Mesenchymal stem cell (in vitro differentiated cells and primary cell): ENCODE measurements around the gene ATG4C. TPM values are rescaled to one million over a fixed set of nuclear protein-coding genes. Genes with fewer than 3 reads are reported as not detected.
"Not testable (repeated sequence)": the region's sequence is repeated elsewhere in the genome, so short reads cannot be mapped to it uniquely, and the experiment has no call there.

ENCODE experiments used
- DNase-seq: peaks from one replicate; pipeline ENCODE4 v3.0.0-alpha.2; 2013
- H2AFZ ChIP-seq: one replicate; pipeline ENCODE4 v1.6.1; 2013; ENCODE audit warnings: low read depth, mild to moderate bottlenecking, control low read depth, inconsistent platforms, low read length, moderate library complexity
- H2AK5ac ChIP-seq: 2 replicates; pipeline ENCODE4 v1.6.1; 2013; ENCODE audit warnings: low read length, moderate library complexity, mild to moderate bottlenecking, inconsistent platforms; ENCODE audit not compliant: severe bottlenecking
- H2BK120ac ChIP-seq: one replicate; pipeline ENCODE4 v1.6.1; 2013; ENCODE audit warnings: low read depth, mild to moderate bottlenecking, inconsistent platforms, low read length, moderate library complexity
- H2BK12ac ChIP-seq, 2 experiments: one replicate each; pipeline ENCODE4 v1.6.1; 2013; ENCODE audit warnings: inconsistent platforms in 2 of 2, low read length in 2 of 2, mild to moderate bottlenecking in 2 of 2, moderate library complexity in 2 of 2, control low read depth in 1 of 2
- H2BK15ac ChIP-seq: one replicate; pipeline ENCODE4 v1.6.1; 2013; ENCODE audit warnings: mild to moderate bottlenecking, low read depth, inconsistent platforms; ENCODE audit not compliant: poor library complexity, severe bottlenecking
- H2BK5ac ChIP-seq: 2 replicates; pipeline ENCODE4 v1.6.1; 2013; ENCODE audit warnings: low read depth, mild to moderate bottlenecking, low read length, control low read depth, inconsistent platforms; ENCODE audit not compliant: poor library complexity, severe bottlenecking
- H3K14ac ChIP-seq, 2 experiments: one replicate each; pipeline ENCODE4 v1.6.1; 2013; ENCODE audit warnings: inconsistent platforms in 2 of 2, low read length in 2 of 2, control low read depth in 1 of 2, mild to moderate bottlenecking in 1 of 2, moderate library complexity in 1 of 2
- H3K18ac ChIP-seq, 2 experiments: one replicate each; pipeline ENCODE4 v1.6.1; 2013; ENCODE audit warnings: inconsistent platforms in 2 of 2, low read length in 2 of 2, control low read depth in 1 of 2, low read depth in 1 of 2, mild to moderate bottlenecking in 1 of 2
- H3K23ac ChIP-seq, 2 experiments: one replicate each; pipeline ENCODE4 v1.6.1; 2013; ENCODE audit warnings: inconsistent platforms in 2 of 2, low read length in 2 of 2, mild to moderate bottlenecking in 2 of 2, moderate library complexity in 2 of 2, control low read depth in 1 of 2
- H3K27ac ChIP-seq: 2 replicates; pipeline ENCODE4 v1.5.1; 2013; ENCODE audit warnings: mild to moderate bottlenecking, moderate library complexity, low read length, control low read depth, inconsistent platforms; ENCODE audit not compliant: poor library complexity, severe bottlenecking
- H3K27me3 ChIP-seq, 2 experiments: 2 replicates each; pipeline versions ENCODE4 v1.6.1 to v1.7.0; 2013; ENCODE audit warnings: low read length in 2 of 2, mild to moderate bottlenecking in 2 of 2, moderate library complexity in 2 of 2, control low read depth in 1 of 2, inconsistent platforms in 1 of 2; ENCODE audit not compliant: control insufficient read depth in 1 of 2, insufficient read depth in 1 of 2
- H3K36me3 ChIP-seq, 2 experiments: 2 replicates each; pipeline versions ENCODE4 v1.6.1 to v1.7.0; 2013; ENCODE audit warnings: low read length in 2 of 2, control low read depth in 1 of 2, inconsistent platforms in 1 of 2, low read depth in 1 of 2, mild to moderate bottlenecking in 1 of 2; ENCODE audit not compliant: insufficient read depth in 2 of 2, control insufficient read depth in 1 of 2
- H3K4ac ChIP-seq, 2 experiments: one replicate each; pipeline ENCODE4 v1.6.1; 2013; ENCODE audit warnings: inconsistent platforms in 2 of 2, low read length in 2 of 2, mild to moderate bottlenecking in 2 of 2, moderate library complexity in 2 of 2, control low read depth in 1 of 2, low read depth in 1 of 2
- H3K4me1 ChIP-seq: 2 replicates; pipeline ENCODE4 v1.6.1; 2013; ENCODE audit warnings: low read depth, low read length, control low read depth; ENCODE audit not compliant: control insufficient read depth, insufficient read depth
- H3K4me2 ChIP-seq: 2 replicates; pipeline ENCODE4 v1.6.1; 2013; ENCODE audit warnings: low read length, mild to moderate bottlenecking, inconsistent platforms; ENCODE audit not compliant: poor library complexity, severe bottlenecking
- H3K4me3 ChIP-seq, 2 experiments: 2 replicates each; pipeline versions ENCODE4 v1.5.1 to v1.7.0; 2013; ENCODE audit warnings: low read length in 2 of 2, mild to moderate bottlenecking in 2 of 2, control low read depth in 1 of 2, low read depth in 1 of 2; ENCODE audit not compliant: insufficient read depth in 1 of 2
- H3K79me1 ChIP-seq: replicated peaks from 2 replicates; pipeline ENCODE4 v1.6.1; 2013; ENCODE audit warnings: mild to moderate bottlenecking, control low read depth, low read length, inconsistent platforms; ENCODE audit not compliant: poor library complexity, severe bottlenecking
- H3K9ac ChIP-seq: 2 replicates; pipeline ENCODE4 v1.7.0; 2013; ENCODE audit warnings: mild to moderate bottlenecking, low read length, moderate library complexity
- H3K9me3 ChIP-seq: 2 replicates; pipeline ENCODE4 v1.7.0; 2013; ENCODE audit warnings: mild to moderate bottlenecking, low read length; ENCODE audit not compliant: control insufficient read depth
- H4K8ac ChIP-seq: one replicate; pipeline ENCODE4 v1.6.1; 2013; ENCODE audit warnings: inconsistent platforms, mild to moderate bottlenecking, low read length, moderate library complexity
- H4K91ac ChIP-seq: one replicate; pipeline ENCODE4 v1.6.1; 2013; ENCODE audit warnings: mild to moderate bottlenecking, low read length, inconsistent platforms
- WGBS: methylation state at CpG from one replicate; pipeline ENCODE4 v1.1.7; 2013; ENCODE audit warnings: mixed read lengths; 5-methylcytosine and 5-hydroxymethylcytosine counted together
- polyA plus RNA-seq, 2 experiments: library from polyadenylated mRNA; stranded (reverse); fragments of 200-250 nt; gene quantifications; one replicate each; pipeline ENCODE4 v1.2.3, GENCODE V29; 2013

The ATG4C gene
- polyA plus RNA-seq (2013, experiment 1 of 2), result 3.1 TPM
- polyA plus RNA-seq (2013, experiment 2 of 2), result 3.2 TPM

DNA sequence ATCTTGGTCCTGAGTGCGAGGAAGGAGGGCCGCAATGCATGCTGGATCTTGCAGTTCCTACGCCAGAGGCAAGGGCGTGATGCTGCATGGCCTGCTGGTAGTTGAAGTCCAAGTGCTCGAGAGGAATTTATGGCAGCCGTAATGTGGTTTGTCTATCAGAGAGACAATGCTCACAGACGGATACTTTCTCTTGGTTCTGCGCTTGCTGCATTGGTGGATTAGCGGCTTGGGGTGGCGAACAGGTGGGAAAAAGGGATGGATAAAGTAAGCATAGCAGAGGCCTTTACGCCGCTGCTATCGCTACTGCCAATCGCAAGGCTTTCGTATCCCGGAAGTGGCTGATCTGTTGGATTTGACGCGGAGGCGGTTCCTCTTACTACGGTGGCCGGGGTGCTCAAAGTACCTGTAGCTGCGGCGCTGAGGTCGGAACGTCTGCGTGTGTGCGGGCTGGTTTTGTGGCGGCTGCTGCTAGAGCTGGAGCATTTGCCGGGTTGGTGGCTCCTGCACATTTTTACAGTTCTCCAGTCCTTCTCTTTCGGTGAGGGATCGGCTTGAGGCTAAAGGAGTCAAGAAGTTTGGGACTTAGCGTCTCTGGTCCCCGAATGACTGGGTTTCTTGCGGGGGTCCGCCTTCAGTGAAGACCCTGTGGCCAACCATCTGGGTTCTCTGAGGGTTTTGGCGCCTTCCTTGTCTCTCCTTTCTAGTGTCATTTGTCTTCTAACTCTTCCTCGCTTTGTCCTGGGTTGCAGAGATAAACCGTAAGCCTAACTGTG is at the start of gene ATG4C:
ATG4C (plus strand) TSS at position 397 of the 773 bp plus-strand sequence. CDS start 19,655 bp downstream, outside the sequence.
- WGBS, result under 1% methylated on average over 38 of the region's 38 CpGs
- H3K4ac ChIP-seq, result peak within 1 kb of the TSS in 1 of 2 experiments; percentile 64
- H2BK15ac ChIP-seq, result no peak within 1 kb of the TSS
- H3K27me3 ChIP-seq, result no peaks in the 10 kb centered on the region
- H3K4me3 ChIP-seq, result peak within 1 kb of the TSS; percentile 75 to 98
- H3K79me1 ChIP-seq, result peaks cover 2% of the 10 kb centered on the region
- peak within 1 kb of the TSS; percentile 57 for H4K91ac ChIP-seq
- H2AFZ ChIP-seq, result peak within 1 kb of the TSS; percentile 48
- H2BK120ac ChIP-seq, result peak within 1 kb of the TSS; percentile 73
- peak within 1 kb of the TSS; percentile 81 to 88 for H3K18ac ChIP-seq
- H2BK12ac ChIP-seq, result no peak within 1 kb of the TSS
- H3K9me3 ChIP-seq, result no peaks in the 10 kb centered on the region
- H3K14ac ChIP-seq, result no peak within 1 kb of the TSS
- H2AK5ac ChIP-seq, result no peak within 1 kb of the TSS
- H3K36me3 ChIP-seq, result no peaks in the 10 kb centered on the region
- peak within 1 kb of the TSS; percentile 88 for H2BK5ac ChIP-seq
- peak within 1 kb of the TSS; percentile 90 for H3K27ac ChIP-seq
- no peaks in the 10 kb centered on the region for H3K4me1 ChIP-seq
- peak within 1 kb of the TSS; percentile 75 for H3K4me2 ChIP-seq
- peak; percentile 97 for DNase-seq
- H3K23ac ChIP-seq, result no peak within 1 kb of the TSS
- peak within 1 kb of the TSS; percentile 89 for H4K8ac ChIP-seq
- peak within 1 kb of the TSS; percentile 98 for H3K9ac ChIP-seq

DNA sequence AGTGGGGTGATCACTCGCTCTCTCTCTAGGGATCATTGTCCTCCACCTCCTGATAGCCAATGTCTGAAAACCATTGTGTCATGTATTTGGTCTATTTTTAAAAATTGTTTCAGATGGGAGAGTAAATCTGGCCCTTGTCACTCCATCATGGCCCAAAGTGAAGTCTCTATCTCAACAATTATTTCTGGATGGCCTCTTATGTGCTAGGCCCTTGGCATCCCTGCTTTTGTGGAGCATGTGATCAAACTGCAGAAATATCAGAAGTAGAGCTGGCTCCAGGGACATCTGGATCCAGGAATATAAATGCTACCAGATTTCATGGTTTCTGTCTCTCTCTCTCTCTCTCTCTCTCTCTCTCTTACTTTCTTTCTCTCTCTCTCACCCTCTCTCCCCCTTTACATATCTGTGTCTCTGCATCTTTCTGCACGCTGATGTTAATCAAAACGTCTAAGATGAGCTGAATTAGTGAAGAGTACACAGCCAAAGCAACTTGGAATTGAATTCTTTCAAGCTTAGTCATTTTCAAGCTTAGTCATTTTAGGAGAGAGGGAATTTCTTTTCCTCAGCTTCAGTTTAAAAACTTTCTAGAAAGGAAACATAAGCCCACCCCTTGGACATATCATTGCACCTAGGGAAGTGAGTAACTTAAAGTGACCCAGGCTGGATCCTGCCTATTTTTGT is 48.3 kb upstream of the ATG4C start:
- Histone ChIP-seq H3K4me3 (no peak overlapping the region), H3K9ac (no peak overlapping the region), H2BK5ac (no peak overlapping the region), H4K8ac (no peak overlapping the region), H3K14ac (no peak overlapping the region), H3K4me2 (no peak overlapping the region), H2BK12ac (peak overlapping the region in 1 of 2 experiments; percentile 89), H3K4ac (no peak overlapping the region), H3K18ac (no peak overlapping the region), H3K27me3 (no peaks in the 10 kb centered on the region), H2BK120ac (no peak overlapping the region), H3K4me1 (no peaks in the 10 kb centered on the region), H3K36me3 (no peaks in the 10 kb centered on the region), H4K91ac (no peak overlapping the region), H3K79me1 (no peaks in the 10 kb centered on the region), H2AK5ac (no peak overlapping the region), H3K27ac (no peak overlapping the region), H2BK15ac (peak overlapping the region; percentile 80), H3K9me3 (no peaks in the 10 kb centered on the region), H2AFZ (no peak overlapping the region), H3K23ac (no peak overlapping the region)
- WGBS, result no CpG with 5 or more reads among the region's 3 CpGs
- DNase-seq, result peak; percentile 67

GRCh38 chr1:62740701-62741100 is 43.2 kb upstream of the ATG4C start:
- not testable (repeated sequence) for H3K27ac ChIP-seq, H3K4me2 ChIP-seq, H4K8ac ChIP-seq, H3K18ac ChIP-seq, H4K91ac ChIP-seq, H3K4me3 ChIP-seq, H3K14ac ChIP-seq, H3K4me1 ChIP-seq, H2BK120ac ChIP-seq, H2BK12ac ChIP-seq, H3K36me3 ChIP-seq, H2AFZ ChIP-seq, H2BK15ac ChIP-seq, H3K9me3 ChIP-seq, H3K79me1 ChIP-seq, DNase-seq, H3K9ac ChIP-seq, H3K23ac ChIP-seq, H3K27me3 ChIP-seq, H2BK5ac ChIP-seq, H3K4ac ChIP-seq, H2AK5ac ChIP-seq
- WGBS, result 82% methylated on average over 1 of the region's 3 CpGs
